ENCODE data around the gene LRRC42. TPM values are rescaled to one million over a fixed set of nuclear protein-coding genes. Genes with fewer than 3 reads are reported as not detected.

The LRRC42 gene
- total and polyA plus RNA-seq, 10 of the 15 experiments (the other 5 are each of a cell fraction or from before 2014, with no cell fraction given): 11.0 to 34.4 (median 23.0) TPM

DNA sequence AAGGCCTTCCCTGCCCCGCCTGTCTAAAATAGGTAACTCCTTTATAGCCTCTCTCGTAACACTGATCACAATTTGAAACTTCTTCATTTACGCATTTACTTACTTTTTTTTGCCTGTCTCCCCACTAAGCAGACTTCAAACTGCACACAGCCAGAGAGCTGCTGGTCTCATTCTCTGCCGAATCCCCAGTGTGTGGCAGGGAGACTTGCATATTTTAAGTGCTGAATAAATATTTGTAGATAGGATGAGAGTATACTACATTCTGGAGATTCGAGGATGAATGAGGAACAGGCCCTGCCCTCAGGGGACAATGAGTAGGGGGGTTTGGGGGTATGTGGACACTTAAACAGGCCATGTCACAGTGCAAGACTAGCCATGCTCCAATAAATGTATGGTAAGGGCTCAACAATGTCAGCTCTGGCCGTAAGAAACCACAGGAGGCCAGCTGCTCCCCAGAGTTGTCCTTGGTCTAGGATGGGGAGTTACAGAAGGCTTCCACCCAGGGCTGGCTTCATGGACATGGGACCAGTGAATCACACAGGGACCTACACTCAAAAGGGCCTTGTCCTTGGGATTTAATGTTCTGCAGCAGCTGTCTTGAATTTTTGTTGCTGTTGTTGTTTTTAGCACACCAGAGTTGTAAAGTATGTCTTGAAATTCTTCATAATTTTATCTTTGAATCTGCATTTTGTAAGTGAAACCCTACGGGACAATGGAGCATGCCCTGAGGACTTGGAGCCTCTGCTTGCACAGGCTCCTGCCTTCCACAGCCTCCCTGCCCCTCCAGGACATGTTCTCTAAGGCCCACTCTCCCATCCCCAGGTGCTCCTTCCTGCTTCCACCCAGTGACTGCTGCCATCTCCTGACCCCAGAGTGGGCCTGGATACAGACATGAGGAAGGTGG is 43.7 kb upstream of the LRRC42 start:
- ATAC-seq (no peak), DNase-seq (ENCODE audit: low read depth, low spot score) (no peak), FAIRE-seq (no peak)
- no TSS peak for BruUV-seq (replicated peaks)
- ChIA-PET POLR2A (no interaction called here), CTCF (interaction anchor here (1.2 kb wide), 1 partner anchor 22 kb away, joined by 4 read pairs; no protein-coding TSS in a partner anchor), SMC1A (ENCODE audit: uncharacterized antibody, unreplicated experiment) (interaction anchor here (1.0 to 2.5 kb wide), 2 partner anchors 8 to 10 kb away, joined by 3 to 9 read pairs; no protein-coding TSS in a partner anchor), RAD21 (ENCODE audit: unreplicated experiment) (interaction anchor here (0.9 kb wide), 1 partner anchor 10 kb away, joined by 3 read pairs; no protein-coding TSS in a partner anchor)
- Histone ChIP-seq H3K9ac (ENCODE audit: control insufficient read depth, insufficient read depth, low read length) (no peak overlapping the region), H3K9me3 (replicated peaks; ENCODE audit: control insufficient read depth, insufficient read depth, low read length) (no peaks in the 10 kb centered on the region), H3K4me3 (no peak overlapping the region), H3K79me2 (ENCODE audit: control insufficient read depth, insufficient read depth, low read length) (no peaks in the 10 kb centered on the region), H3K4me2 (ENCODE audit: control insufficient read depth, insufficient read depth) (no peak overlapping the region), H3K4me1 (ENCODE audit: control insufficient read depth, insufficient read depth, low read length) (no peaks in the 10 kb centered on the region), H3K27me3 (replicated peaks in 1 of 2; ENCODE audit: control insufficient read depth in 2 of 2, insufficient read depth in 2 of 2, low read length in 1 of 2) (no peaks in the 10 kb centered on the region), H3K36me3 (ENCODE audit: control insufficient read depth in 2 of 2, insufficient read depth in 2 of 2, low read length in 1 of 2) (no peaks in the 10 kb centered on the region), H2AFZ (ENCODE audit: control insufficient read depth, low read depth, low read length) (no peak overlapping the region), H3K27ac (ENCODE audit: control insufficient read depth, insufficient read depth) (no peak overlapping the region), H4K20me1 (ENCODE audit: control insufficient read depth, insufficient read depth) (no peaks in the 10 kb centered on the region)
- WGBS (ENCODE audit: insufficient coverage, insufficient replicate concordance, low lambda C conversion rate, missing lambda C conversion rate): 89% methylated on average over 7 of the region's 7 CpGs
- in situ Hi-C loops (cut with MboI): no loop called here
- intact Hi-C loops (cut with micrococcal nuclease; ENCODE audit: unreplicated experiment): no loop called here
- no peak for TF ChIP-seq SMAD5 (IDR thresholded peaks at IDR 0.05; ENCODE audit: low read depth)

DNA sequence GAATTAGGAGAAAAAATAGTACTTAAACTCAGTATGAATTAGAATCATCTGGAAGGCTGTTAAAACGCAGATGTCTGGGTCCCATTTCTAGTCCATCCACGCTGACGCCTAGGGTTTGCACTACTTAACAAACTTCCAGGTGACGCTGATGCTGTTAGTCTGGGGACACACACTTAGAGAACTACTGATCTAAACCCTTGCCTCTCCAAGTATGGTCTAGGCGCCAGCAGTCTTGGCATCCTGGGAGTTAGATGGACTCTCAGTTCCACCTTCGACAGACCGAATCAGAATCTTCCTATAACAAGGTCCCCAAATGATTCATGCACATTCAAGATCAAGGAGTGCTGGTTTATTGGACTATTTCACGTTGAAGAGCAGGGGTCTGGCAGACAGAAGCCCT is 40.6 kb upstream of the LRRC42 start:
- TF ChIP-seq ZNF622 (IDR thresholded peaks at IDR 0.05) (no peak), SRF (IDR thresholded peaks at IDR 0.05; ENCODE audit: low read depth in 2 of 2, low read length in 2 of 2) (no peak), GABPA (IDR thresholded peaks at IDR 0.05; ENCODE audit: low read depth) (no peak), CBX3 (IDR thresholded peaks at IDR 0.05; ENCODE audit: borderline replicate concordance, low read depth) (no peak), KAT2A (conservative IDR thresholded peaks at IDR 0.05; ENCODE audit: control insufficient read depth, low read depth, low read length) (no peak), JUND (IDR thresholded peaks at IDR 0.05; ENCODE audit: low read depth, low read length) (no peak), CREM (IDR thresholded peaks at IDR 0.05; ENCODE audit: low read depth) (no peak), MYB (IDR thresholded peaks at IDR 0.05; ENCODE audit: borderline replicate concordance, low read depth, low read length) (no peak), EP300 (IDR thresholded peaks at IDR 0.05; ENCODE audit: borderline replicate concordance in 1 of 2, control insufficient read depth in 1 of 2, low read depth in 2 of 2, low read length in 2 of 2) (no peak), IKZF1 (conservative IDR thresholded peaks at IDR 0.05) (no peak), RFX5 (IDR thresholded peaks at IDR 0.05; ENCODE audit: low read depth, low read length) (no peak), STAT3 (IDR thresholded peaks at IDR 0.05; ENCODE audit: low read depth, low read length) (no peak), MTA2 (IDR thresholded peaks at IDR 0.05; ENCODE audit: low read depth) (no peak), PML (IDR thresholded peaks at IDR 0.05; ENCODE audit: low read length) (no peak), RBBP5 (conservative IDR thresholded peaks at IDR 0.05) (no peak)
- TF ChIP-seq, protein P1, sequence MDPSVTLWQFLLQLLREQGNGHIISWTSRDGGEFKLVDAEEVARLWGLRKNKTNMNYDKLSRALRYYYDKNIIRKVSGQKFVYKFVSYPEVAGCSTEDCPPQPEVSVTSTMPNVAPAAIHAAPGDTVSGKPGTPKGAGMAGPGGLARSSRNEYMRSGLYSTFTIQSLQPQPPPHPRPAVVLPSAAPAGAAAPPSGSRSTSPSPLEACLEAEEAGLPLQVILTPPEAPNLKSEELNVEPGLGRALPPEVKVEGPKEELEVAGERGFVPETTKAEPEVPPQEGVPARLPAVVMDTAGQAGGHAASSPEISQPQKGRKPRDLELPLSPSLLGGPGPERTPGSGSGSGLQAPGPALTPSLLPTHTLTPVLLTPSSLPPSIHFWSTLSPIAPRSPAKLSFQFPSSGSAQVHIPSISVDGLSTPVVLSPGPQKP (IDR thresholded peaks at IDR 0.05; ENCODE audit: low read depth, low read length): no peak
- ChIA-PET CTCF (no interaction called here), RAD21 (ENCODE audit: unreplicated experiment) (no interaction called here), POLR2A (no interaction called here), SMC1A (ENCODE audit: uncharacterized antibody, unreplicated experiment) (no interaction called here)
- H3K79me2 ChIP-seq (ENCODE audit: control insufficient read depth, insufficient read depth, low read length): no peaks in the 10 kb centered on the region
- in situ Hi-C loops (cut with MboI) (no loop called here), intact Hi-C loops (cut with micrococcal nuclease; ENCODE audit: unreplicated experiment) (no loop called here)
- H3K27ac ChIP-seq (ENCODE audit: control insufficient read depth, insufficient read depth): no peak overlapping the region
- no peak overlapping the region for H3K4me3 ChIP-seq
- H3K9ac ChIP-seq (ENCODE audit: control insufficient read depth, insufficient read depth, low read length): no peak overlapping the region
- ATAC-seq (no peak), FAIRE-seq (no peak), DNase-seq (ENCODE audit: low read depth, low spot score) (no peak)
- H2AFZ ChIP-seq (ENCODE audit: control insufficient read depth, low read depth, low read length): no peak overlapping the region
- H3K4me2 ChIP-seq (ENCODE audit: control insufficient read depth, insufficient read depth): no peak overlapping the region
- 92% methylated on average over 8 of the region's 8 CpGs for WGBS (ENCODE audit: insufficient coverage, insufficient replicate concordance, low lambda C conversion rate, missing lambda C conversion rate)
- no peaks in the 10 kb centered on the region for H3K36me3 ChIP-seq (ENCODE audit: control insufficient read depth in 2 of 2, insufficient read depth in 2 of 2, low read length in 1 of 2)
- no peaks in the 10 kb centered on the region for H3K27me3 ChIP-seq (replicated peaks in 1 of 2; ENCODE audit: control insufficient read depth in 2 of 2, insufficient read depth in 2 of 2, low read length in 1 of 2)
- BruUV-seq (replicated peaks): no TSS peak
- H3K9me3 ChIP-seq (replicated peaks; ENCODE audit: control insufficient read depth, insufficient read depth, low read length): no peaks in the 10 kb centered on the region
- H4K20me1 ChIP-seq (ENCODE audit: control insufficient read depth, insufficient read depth): no peaks in the 10 kb centered on the region
- no peaks in the 10 kb centered on the region for H3K4me1 ChIP-seq (ENCODE audit: control insufficient read depth, insufficient read depth, low read length)
